ENCODE results near the gene SSR3. TPM values are rescaled to one million over a fixed set of nuclear protein-coding genes. Genes with fewer than 3 reads are reported as not detected.
"Not testable (repeated sequence)": the region's sequence is repeated elsewhere in the genome, so short reads cannot be mapped to it uniquely, and the experiment has no call there.

Gene SSR3
- total and polyA plus RNA-seq, 12 donors: 47.1 to 479 (median 116) TPM

DNA sequence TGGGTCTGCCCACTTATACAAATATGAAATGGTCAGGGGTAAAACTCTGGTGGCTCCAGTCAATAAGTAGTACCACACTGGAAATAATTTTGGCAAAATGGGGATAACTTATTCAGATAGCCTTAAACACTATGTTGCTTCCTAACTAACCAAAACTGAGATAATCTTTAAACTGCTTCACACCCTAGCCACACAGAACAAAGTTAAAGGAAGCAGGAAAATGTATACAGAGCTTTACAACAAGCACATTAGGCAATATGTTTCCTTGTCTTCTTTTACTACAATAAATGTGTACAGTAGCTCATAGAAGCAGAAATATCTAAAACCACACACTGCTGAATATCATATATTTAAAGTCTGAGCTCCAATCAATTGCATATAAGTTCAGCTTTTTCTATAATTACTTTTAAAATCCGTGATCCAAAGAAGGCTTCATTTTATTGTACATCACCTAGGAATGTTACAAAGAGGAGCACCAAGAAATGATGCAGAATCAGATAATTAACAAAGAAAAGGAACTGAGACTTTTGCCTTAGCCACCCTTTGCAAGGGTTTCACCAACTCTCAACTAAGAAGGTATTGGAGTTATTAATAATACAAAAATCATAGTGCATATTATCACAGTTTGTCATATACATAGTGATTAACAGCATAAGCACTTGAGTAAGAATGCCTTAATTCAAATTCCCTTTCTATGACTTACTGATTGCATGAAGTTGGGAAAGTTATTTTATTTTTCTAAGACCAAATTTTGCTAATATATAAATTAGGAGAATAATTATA lies 9.2 kb upstream of the SSR3 start:
- TF ChIP-seq, protein P1, sequence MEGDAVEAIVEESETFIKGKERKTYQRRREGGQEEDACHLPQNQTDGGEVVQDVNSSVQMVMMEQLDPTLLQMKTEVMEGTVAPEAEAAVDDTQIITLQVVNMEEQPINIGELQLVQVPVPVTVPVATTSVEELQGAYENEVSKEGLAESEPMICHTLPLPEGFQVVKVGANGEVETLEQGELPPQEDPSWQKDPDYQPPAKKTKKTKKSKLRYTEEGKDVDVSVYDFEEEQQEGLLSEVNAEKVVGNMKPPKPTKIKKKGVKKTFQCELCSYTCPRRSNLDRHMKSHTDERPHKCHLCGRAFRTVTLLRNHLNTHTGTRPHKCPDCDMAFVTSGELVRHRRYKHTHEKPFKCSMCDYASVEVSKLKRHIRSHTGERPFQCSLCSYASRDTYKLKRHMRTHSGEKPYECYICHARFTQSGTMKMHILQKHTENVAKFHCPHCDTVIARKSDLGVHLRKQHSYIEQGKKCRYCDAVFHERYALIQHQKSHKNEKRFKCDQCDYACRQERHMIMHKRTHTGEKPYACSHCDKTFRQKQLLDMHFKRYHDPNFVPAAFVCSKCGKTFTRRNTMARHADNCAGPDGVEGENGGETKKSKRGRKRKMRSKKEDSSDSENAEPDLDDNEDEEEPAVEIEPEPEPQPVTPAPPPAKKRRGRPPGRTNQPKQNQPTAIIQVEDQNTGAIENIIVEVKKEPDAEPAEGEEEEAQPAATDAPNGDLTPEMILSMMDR (IDR thresholded peaks at IDR 0.05): no peak
- no peak for TF ChIP-seq POLR2A (IDR thresholded peaks at IDR 0.05)
- Histone ChIP-seq H3K36me3 (replicated peaks in 1 of 2) (no peaks in the 10 kb centered on the region), H3K4me3 (no peak overlapping the region), H3K27me3 (no peaks in the 10 kb centered on the region), H3K9me3 (replicated peaks in 1 of 3) (no peaks in the 10 kb centered on the region), H3K4me1 (replicated peaks in 1 of 2) (no peaks in the 10 kb centered on the region), H3K27ac (no peak overlapping the region)
- intact Hi-C loops (cut with DNase I): no loop called here
- 26 to 54% (median 37%) methylated on average over 1 of the region's 1 CpG for WGBS, 4 donors
- DNase-seq: no peak

DNA sequence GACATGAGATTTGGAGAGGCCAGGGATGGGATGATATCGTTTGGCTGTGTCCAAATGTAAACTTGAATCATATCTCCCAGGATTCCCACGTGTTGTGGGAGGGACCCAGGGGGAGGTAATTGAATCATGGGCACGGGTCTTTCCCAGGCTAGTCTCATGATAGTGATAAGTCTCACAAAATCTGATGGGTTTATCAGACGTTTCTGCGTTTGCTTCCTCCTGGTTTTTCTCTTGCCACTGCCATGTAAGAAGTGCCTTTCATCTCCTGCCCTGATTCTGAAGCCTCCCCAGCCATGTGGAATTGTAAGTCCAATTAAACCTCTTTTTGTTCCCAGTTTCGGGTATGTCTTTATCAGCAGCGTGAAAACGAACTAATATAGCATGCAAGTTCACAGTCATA lies 7.6 kb upstream of the SSR3 start:
- H3K36me3 ChIP-seq (replicated peaks in 1 of 2); H3K27me3 ChIP-seq; H3K4me3 ChIP-seq; DNase-seq; H3K9me3 ChIP-seq (replicated peaks in 1 of 3); H3K27ac ChIP-seq; H3K4me1 ChIP-seq (replicated peaks in 1 of 2); intact Hi-C loops (cut with DNase I): not testable (repeated sequence)
- WGBS, 4 donors: 62 to 71% (median 65%) methylated on average over 8 of the region's 8 CpGs

DNA sequence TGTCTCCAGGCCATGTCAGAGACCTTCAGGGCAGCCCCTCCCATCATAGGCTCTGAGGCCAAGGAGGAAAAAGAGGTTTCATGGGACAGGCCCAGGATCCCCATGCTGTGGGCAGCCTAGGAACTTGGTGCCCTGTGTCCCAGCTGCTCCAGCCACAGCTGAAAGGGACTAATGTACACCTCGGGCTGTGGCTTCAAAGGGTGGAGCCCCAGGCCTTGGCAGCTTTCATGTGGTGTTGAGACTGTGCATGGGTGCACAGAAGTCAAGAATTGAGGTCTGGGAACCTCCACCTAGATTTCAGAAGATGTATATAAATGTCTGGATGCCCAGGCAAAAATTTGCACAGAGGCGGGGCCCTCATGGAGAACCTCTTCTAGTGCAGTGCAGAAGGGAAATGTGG lies 6.6 kb upstream of the SSR3 start:
- intact Hi-C loops (cut with DNase I): no loop called here
- no peak overlapping the region for H3K27ac ChIP-seq
- H3K9me3 ChIP-seq (replicated peaks in 1 of 3): no peaks in the 10 kb centered on the region
- WGBS, 4 donors: 64 to 86% (median 81%) methylated on average over 1 to 2 of the region's 2 CpGs
- H3K27me3 ChIP-seq: no peaks in the 10 kb centered on the region
- DNase-seq: no peak
- no peak overlapping the region for H3K4me3 ChIP-seq
- H3K36me3 ChIP-seq (replicated peaks in 1 of 2): no peaks in the 10 kb centered on the region
- no peaks in the 10 kb centered on the region for H3K4me1 ChIP-seq (replicated peaks in 1 of 2)
- TF ChIP-seq, protein P1 (IDR thresholded peaks at IDR 0.05): no peak
- no peak for TF ChIP-seq POLR2A (IDR thresholded peaks at IDR 0.05)

DNA sequence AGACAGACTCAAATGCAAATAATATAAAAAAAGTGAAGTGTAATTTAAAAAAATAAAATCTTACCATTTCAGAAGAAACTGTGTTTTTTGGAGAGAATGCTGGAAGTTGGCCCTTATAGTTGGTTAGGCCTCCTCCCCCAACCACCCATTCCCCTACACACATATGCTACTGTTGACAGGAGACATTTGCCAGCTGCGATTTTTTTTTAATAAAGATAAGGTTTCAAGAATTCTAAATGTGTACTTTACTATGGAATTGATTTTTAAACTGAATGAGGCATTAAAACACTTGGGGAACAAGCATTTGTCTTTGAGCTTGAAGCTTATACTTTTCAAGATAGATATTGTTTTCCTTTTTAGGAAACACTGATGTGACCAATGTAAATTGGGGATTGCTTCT lies 4.4 kb upstream of the SSR3 start:
- 55 to 73% (median 61%) methylated on average over 1 of the region's 1 CpG for WGBS, 4 donors
- intact Hi-C loops (cut with DNase I): loop anchor here (10.0 kb wide), 3 partner anchors 105 to 575 kb away; no protein-coding TSS in a partner anchor

More for the DNA sequence above, 4.4 kb upstream of the SSR3 start:
- no peak overlapping the region for H3K27ac ChIP-seq
- DNase-seq: no peak
- H3K36me3 ChIP-seq (replicated peaks in 1 of 2): no peaks in the 10 kb centered on the region
- H3K4me3 ChIP-seq: no peak overlapping the region
- H3K9me3 ChIP-seq (replicated peaks in 1 of 3): no peaks in the 10 kb centered on the region
- no peaks in the 10 kb centered on the region for H3K4me1 ChIP-seq (replicated peaks in 1 of 2)
- TF ChIP-seq, protein P1 (IDR thresholded peaks at IDR 0.05): no peak
- TF ChIP-seq POLR2A (IDR thresholded peaks at IDR 0.05): no peak
- no peaks in the 10 kb centered on the region for H3K27me3 ChIP-seq
